SIG-M5 treated with dmso at 0.1 percent for 504 hours (cell line): ENCODE data around the gene DTD1.

Source experiments
- DNase-seq: peaks from one replicate; lab custom pipeline; 2025; ENCODE audit not compliant: unreplicated experiment; lab: John Stamatoyannopoulos, UW

Gene DTD1

GRCh38 chr20:18788021-18788420 is 200.2 kb downstream of the DTD1 start:
- no peak for DNase-seq

DNA sequence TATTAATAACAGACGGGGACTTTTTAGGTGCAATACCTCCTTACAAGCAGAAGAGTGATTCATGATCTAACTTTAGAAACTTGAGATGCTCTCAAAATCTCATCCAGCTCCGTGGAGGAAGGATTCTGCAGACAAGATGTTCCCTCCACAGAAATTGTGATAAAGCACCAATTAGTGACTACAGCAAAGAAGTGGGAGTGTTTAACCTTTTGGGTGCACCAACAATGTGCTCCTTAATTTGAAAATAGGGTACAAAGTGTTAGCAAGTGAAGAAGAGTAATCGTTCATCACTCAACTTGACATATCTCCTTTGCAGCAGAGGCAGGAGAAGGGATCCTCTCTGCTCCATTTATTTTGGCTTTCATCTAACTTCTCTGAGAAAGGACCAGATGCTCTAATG is 202.9 kb downstream of the DTD1 start:
- DNase-seq, result no peak

GRCh38 chr20:18793625-18794427 is 206.0 kb downstream of the DTD1 start:
- peak; percentile 94 for DNase-seq

DNA sequence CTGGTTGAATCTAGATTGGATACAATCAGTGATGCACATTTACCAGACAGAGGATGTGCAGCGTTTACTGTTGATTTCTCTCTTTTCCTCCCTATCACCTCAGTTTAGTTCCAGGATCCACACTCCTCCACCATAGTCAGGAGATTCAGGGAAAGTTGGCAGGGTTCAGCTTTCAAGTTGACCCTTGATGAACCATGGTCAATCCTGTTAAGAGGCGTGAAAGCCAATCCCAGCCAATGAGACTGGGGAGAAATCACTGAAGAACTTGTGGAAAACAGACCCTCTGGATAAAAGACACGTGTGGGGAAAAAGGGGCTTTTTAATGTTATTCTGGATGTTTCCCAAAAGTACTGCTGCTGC is 206.6 kb downstream of the DTD1 start:
- no peak for DNase-seq

GRCh38 chr20:18795366-18795765 is 207.5 kb downstream of the DTD1 start:
- DNase-seq, result no peak

GRCh38 chr20:18796282-18796833 is 208.5 kb downstream of the DTD1 start:
- no peak for DNase-seq

- no peak for DNase-seq
These were observed 213.7 kb downstream of the DTD1 start for GRCh38 chr20:18801516-18801915.

DNA sequence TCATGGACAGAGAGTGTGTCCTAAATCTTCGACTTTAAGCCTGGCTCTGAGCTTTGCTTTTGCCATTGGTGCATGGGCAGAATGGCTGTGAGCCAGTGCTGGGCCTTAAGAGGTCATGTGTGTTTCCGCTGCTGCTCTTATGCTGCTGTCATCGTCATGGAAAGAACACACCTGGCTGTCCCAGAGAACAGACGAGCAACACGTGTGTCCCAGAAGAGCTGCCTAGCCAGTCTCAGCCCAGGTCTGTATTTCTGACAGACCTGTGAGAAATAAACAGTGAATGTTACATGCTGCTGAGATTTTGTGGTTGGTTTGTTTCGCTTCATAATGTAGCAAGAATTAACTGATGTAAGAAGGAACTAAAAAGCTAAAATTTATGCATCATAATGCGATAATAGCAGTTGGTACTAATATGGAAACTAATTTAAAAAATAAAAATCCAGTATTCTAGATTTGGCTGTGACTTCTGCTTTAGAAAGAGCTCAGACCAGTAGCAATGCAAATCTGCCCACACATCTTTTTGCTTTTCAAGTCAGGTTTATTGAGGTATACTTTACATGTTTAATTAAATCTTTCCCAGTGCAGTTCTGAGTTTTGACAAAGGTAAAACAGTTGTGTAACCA is 214.3 kb downstream of the DTD1 start:
- DNase-seq, result no peak

GRCh38 chr20:18805881-18806280 is 218.0 kb downstream of the DTD1 start:
- DNase-seq, result no peak

- no peak for DNase-seq
These were observed 220.9 kb downstream of the DTD1 start for GRCh38 chr20:18808712-18809111.

DNA sequence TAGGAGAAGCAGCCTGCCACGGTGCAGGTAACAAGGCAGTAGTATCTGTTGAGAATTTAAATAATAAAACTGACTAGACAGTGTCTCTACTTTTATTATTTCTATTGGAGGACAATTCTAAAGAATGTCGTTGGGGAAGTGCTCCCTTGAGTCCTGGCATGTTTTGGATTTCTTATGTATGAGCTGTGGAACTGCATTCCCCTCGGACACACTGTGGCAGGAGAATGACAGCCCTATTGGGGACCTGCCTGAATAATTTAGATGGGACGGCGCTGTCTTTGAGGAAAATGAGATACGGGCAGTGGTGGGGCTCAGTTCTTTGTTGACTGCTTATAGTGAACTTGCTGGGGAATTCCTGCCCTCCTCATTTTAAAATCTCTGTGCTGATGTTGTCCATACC is 223.3 kb downstream of the DTD1 start:
- no peak for DNase-seq

DNA sequence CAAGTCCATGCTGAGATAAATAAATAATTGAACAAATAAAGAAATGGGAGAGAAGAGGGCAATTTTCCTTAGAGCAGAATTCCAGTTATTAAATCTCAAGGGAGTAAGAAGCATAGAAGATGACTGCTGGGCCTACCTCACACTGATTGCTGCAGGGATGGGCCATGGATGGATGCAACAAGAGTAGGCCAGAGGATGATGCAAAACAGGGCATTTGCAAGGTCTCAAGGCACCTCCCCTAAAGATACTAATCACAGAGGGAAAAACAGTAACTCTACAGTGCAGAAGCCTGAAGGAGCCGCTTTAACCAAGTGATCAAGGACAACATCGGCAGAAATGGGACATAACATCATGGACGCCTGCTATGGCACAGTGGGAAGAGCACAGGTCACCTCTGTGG is 224.1 kb downstream of the DTD1 start:
- DNase-seq, result no peak

DNA sequence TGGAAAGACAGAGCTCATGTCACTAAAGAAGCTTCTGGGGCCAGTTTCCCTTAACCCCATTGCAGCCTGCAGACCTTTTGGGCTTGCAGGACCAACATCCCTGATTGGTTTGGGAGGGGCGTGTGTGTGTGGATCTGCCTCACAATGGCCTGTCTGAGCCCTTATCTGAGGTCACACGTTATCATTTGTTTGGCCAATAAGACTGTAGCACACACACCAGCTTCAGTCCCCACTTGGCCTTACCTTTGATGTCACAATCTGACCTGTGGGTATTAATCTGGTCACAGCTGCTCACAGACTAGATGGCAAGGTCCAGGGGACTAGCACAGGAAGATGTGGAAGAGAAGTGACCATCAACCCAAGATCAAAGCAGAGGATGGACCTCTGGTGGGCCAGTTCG is 225.6 kb downstream of the DTD1 start, which contains the start of gene SCP2D1:
Gene SCP2D1 (plus strand): TSS at position 301 of the 400 bp plus-strand sequence. CDS start 33 bp downstream, at position 334.
- no peak for DNase-seq

- no peak for DNase-seq
These were observed 227.5 kb downstream of the DTD1 start for GRCh38 chr20:18815194-18815942.
